GM12874 (cell line): ENCODE data around the gene TNFRSF9.

Source experiments
- CTCF ChIP-seq: IDR thresholded peaks from 2 replicates; pipeline ENCODE4 v1.5.1; 2011; ENCODE audit warnings: low read depth, mild to moderate bottlenecking, control low read depth, low read length, moderate library complexity; ENCODE audit not compliant: insufficient read depth

TNFRSF9 gene

GRCh38 chr1:7940745-7941436, at the start of gene TNFRSF9:
Gene TNFRSF9, minus strand, starts transcription at chr1:7940839. Its CDS starts 845 bp downstream, at chr1:7939994.
- no peak for TF ChIP-seq CTCF

- TF ChIP-seq CTCF = no peak
Observed at GRCh38 chr1:7989762-7990428, 49.3 kb upstream of the TNFRSF9 start.

DNA sequence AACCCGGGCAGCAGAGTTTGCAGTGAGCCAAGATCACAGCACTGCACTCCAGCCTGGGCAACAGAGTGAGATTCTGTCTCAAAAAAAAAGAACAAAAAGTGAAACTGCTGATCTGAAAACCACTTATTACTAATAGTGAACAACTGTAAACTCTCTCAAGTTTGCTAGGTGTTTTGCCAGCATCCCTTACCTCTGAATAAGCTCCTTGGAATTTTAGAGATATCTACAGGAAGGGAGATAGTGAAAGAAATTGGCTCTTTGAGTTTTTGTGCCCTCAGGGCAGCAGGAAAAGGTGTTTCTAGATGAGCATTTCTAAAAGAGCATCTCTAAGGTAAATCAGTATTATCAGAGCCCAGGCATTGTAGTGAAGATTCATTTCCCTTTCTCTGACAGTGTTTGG, 47.9 kb upstream of the TNFRSF9 start:
- no peak for TF ChIP-seq CTCF

DNA sequence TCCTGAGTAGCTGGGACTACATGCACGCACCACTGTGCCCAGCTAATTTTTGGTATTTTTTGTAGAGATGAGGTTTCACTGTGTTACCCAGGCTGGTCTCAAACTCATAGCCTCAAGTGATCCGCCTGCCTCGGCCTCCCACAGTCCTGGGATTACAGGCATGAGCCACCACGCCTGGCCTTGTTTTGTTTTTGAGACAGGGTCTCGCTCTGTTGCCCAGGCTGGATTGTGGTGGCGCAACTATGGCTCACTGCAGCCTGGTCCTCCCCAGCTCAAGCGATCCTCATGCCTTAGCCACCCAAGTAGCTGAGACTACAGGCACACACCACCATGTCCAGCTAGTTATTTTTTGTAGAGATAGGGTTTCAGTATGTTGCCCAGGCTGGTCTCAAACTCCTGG, 46.9 kb upstream of the TNFRSF9 start:
- TF ChIP-seq CTCF = no peak

DNA sequence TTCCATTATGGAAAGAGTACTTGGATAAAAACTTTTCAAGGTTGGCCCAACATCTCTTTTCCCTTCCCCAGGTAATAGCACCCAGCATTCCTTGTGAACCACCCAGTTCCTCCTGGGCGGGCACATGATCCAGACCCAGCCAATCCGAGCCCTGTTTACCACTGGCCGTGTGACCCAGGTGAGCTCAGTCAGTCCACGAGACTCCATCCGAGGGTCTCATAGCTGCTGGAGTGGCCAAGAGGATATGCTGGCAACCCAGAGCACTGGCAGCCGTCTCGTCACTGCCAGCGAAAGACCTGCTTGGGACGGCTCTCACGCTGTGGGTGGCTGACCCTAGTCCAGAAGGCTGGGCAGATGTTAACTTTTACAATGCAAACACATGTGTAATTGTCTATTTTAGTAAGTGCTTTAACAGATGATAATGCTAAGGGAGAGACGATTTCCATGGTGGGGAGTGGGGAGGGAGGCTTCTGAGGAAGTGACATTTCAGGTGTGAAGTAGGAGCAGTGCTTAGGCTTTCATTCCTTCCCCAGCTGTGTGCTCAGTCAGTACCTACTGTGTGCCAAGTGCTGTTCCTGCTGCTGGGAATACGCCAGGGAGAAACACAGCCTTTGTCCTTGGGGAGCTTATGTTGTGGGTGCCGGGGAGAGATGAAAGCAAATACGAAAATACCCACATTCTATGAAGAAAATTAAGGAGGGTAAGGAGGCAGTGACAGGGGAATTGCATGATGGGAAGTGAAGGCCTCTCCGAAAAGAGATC, 45.4 kb upstream of the TNFRSF9 start:
- TF ChIP-seq CTCF = no peak

DNA sequence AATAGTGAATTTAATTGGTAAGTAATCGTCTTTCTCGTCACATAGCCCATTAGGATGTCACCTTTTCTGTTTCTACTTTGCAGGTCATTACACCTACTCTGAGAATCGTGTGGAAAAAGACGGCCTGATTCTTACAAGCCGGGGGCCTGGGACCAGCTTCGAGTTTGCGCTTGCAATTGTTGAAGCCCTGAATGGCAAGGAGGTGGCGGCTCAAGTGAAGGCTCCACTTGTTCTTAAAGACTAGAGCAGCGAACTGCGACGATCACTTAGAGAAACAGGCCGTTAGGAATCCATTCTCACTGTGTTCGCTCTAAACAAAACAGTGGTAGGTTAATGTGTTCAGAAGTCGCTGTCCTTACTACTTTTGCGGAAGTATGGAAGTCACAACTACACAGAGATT, 44.2 kb upstream of the TNFRSF9 start:
- no peak for TF ChIP-seq CTCF

DNA sequence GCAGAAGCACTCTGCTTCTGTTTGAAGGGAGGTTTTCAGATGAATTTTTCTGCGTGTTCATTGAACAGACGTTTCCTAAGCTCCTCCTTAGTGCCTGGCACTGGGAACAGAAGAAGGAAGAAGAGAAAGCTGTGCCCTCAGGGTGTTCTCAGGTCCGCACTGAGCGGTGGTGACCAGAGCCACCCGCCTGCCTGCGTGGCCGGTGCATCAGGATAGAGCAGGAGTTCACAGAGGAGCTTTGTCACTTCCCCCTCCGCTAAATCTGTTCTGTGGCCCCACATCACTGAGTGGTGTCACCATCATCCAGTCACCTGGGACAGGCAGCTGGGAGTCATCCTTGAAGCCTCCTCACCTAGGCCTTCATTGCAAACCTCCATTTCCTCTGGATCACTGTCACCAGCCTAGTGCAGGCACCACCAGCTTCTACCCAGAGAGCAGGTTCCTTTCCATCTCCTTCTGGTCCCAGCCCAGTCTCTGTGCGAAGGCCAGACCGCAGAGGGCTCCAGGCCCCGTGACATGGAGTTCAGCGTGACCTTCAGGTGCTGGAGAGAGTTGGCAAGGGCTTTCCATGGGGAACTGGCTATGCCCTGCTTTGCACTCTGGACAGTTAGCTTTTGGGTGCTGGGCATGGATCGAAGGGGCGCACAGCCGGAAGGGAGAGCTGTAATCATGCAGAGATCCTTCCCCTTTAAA, 42.6 kb upstream of the TNFRSF9 start:
- TF ChIP-seq CTCF = no peak
